ENCODE measurements around the gene YY1AP1.

Gene YY1AP1

DNA sequence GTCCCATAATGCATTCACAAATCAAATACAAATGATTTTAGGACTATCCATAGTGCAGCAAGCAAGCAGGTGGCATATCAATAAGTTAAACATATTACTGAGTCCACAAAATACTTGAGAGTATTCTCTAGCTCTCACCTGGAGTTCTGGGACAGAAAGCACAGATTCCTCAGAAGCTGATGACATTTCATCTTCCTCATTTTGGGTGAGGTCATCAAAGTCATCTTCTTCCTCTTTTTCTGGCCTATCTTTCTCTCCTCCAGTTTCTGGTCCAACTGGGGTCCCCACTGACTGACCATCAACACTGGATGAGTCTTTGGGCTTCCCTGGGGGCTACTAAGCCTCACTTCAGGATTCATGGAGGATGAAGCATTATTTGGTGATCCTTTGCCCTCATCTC is 38.9 kb downstream of the YY1AP1 start:
- no peak for ATAC-seq (ENCODE audit: insufficient read depth, low read depth)
- Histone ChIP-seq H3K27me3 (ENCODE audit: insufficient read depth, low read length, poor library complexity) (no peaks in the 10 kb centered on the region), H3K9ac (ENCODE audit: low read depth, low read length) (no peak overlapping the region), H2AFZ (ENCODE audit: low read depth, low read length) (no peak overlapping the region), H3K9me3 (ENCODE audit: insufficient read depth, low read length, severe bottlenecking) (no peaks in the 10 kb centered on the region), H3K4me1 (ENCODE audit: insufficient read depth, low read length) (no peaks in the 10 kb centered on the region), H3K36me3 (ENCODE audit: insufficient read depth, low read length) (no peaks in the 10 kb centered on the region), H3K27ac (ENCODE audit: low read length) (no peak overlapping the region), H4K20me1 (ENCODE audit: insufficient read depth, low read length) (no peaks in the 10 kb centered on the region), H3K4me3 (ENCODE audit: low read depth in 1 of 2, low read length in 2 of 2) (no peak overlapping the region), H3K4me2 (ENCODE audit: insufficient read depth, low read length) (no peak overlapping the region), H3K79me2 (ENCODE audit: insufficient read depth, low read length) (no peaks in the 10 kb centered on the region)
- TF ChIP-seq EZH2 (IDR thresholded peaks at IDR 0.05; ENCODE audit: borderline replicate concordance, low read depth, low read length, severe bottlenecking) (no peak), CTCF (IDR thresholded peaks at IDR 0.05; ENCODE audit: borderline replicate concordance, extremely low read depth, low read length, poor library complexity, severe bottlenecking) (no peak)
- no peak for DNase-seq

- Histone ChIP-seq H3K4me3 (ENCODE audit: low read depth in 1 of 2, low read length in 2 of 2) (no peak overlapping the region), H3K79me2 (ENCODE audit: insufficient read depth, low read length) (no peaks in the 10 kb centered on the region), H3K9ac (ENCODE audit: low read depth, low read length) (no peak overlapping the region), H3K27ac (ENCODE audit: low read length) (no peak overlapping the region), H3K9me3 (ENCODE audit: insufficient read depth, low read length, severe bottlenecking) (peaks cover 8% of the 10 kb centered on the region), H4K20me1 (ENCODE audit: insufficient read depth, low read length) (no peaks in the 10 kb centered on the region), H3K4me1 (ENCODE audit: insufficient read depth, low read length) (no peaks in the 10 kb centered on the region), H3K36me3 (ENCODE audit: insufficient read depth, low read length) (no peaks in the 10 kb centered on the region), H3K4me2 (ENCODE audit: insufficient read depth, low read length) (no peak overlapping the region), H2AFZ (ENCODE audit: low read depth, low read length) (no peak overlapping the region), H3K27me3 (ENCODE audit: insufficient read depth, low read length, poor library complexity) (no peaks in the 10 kb centered on the region)
- TF ChIP-seq EZH2 (IDR thresholded peaks at IDR 0.05; ENCODE audit: borderline replicate concordance, low read depth, low read length, severe bottlenecking) = no peak
- TF ChIP-seq CTCF (IDR thresholded peaks at IDR 0.05; ENCODE audit: borderline replicate concordance, extremely low read depth, low read length, poor library complexity, severe bottlenecking) = no peak
- ATAC-seq (ENCODE audit: insufficient read depth, low read depth) (no peak), DNase-seq (no peak)
These were observed 40.1 kb downstream of the YY1AP1 start for GRCh38 chr1:155648207-155649147.

DNA sequence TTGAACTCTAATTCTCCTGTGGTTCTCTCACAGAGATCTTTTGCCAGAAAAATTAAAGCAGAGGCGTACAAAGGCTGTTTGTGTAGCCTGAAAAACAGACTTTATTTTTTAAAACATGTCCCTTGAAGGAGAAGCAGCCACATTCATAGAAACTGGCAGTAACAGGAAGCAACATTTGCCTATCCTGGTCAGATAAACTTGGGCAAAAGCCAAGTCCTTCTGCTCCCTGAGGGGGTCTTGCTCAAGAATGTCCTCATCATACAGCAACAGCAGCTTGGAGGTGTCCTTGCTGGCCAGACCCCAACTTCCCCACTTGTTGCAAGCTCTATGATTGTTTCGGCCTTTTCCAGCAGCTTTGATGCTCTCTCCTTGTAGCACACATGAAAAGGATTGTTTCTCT is 42.3 kb downstream of the YY1AP1 start:
- H3K9ac ChIP-seq (ENCODE audit: low read depth, low read length) = no peak overlapping the region
- ATAC-seq (ENCODE audit: insufficient read depth, low read depth) = no peak
- no peak for DNase-seq
- peaks cover 25% of the 10 kb centered on the region for H3K9me3 ChIP-seq (ENCODE audit: insufficient read depth, low read length, severe bottlenecking)
- no peaks in the 10 kb centered on the region for H3K4me1 ChIP-seq (ENCODE audit: insufficient read depth, low read length)
- no peaks in the 10 kb centered on the region for H3K36me3 ChIP-seq (ENCODE audit: insufficient read depth, low read length)
- no peak overlapping the region for H2AFZ ChIP-seq (ENCODE audit: low read depth, low read length)
- no peaks in the 10 kb centered on the region for H4K20me1 ChIP-seq (ENCODE audit: insufficient read depth, low read length)
- no peak overlapping the region for H3K4me2 ChIP-seq (ENCODE audit: insufficient read depth, low read length)
- no peaks in the 10 kb centered on the region for H3K27me3 ChIP-seq (ENCODE audit: insufficient read depth, low read length, poor library complexity)
- no peak overlapping the region for H3K27ac ChIP-seq (ENCODE audit: low read length)
- TF ChIP-seq EZH2 (IDR thresholded peaks at IDR 0.05; ENCODE audit: borderline replicate concordance, low read depth, low read length, severe bottlenecking) = no peak
- TF ChIP-seq CTCF (IDR thresholded peaks at IDR 0.05; ENCODE audit: borderline replicate concordance, extremely low read depth, low read length, poor library complexity, severe bottlenecking) = no peak
- H3K4me3 ChIP-seq (ENCODE audit: low read depth in 1 of 2, low read length in 2 of 2) = no peak overlapping the region
- H3K79me2 ChIP-seq (ENCODE audit: insufficient read depth, low read length) = no peaks in the 10 kb centered on the region
